GM10266 (cell line): Measurements from ENCODE around the gene CLUH.
A peak's percentile ranks its signal among the peaks of the same experiment; 100 is the strongest.
"Not testable (repeated sequence)": the region's sequence is repeated elsewhere in the genome, so short reads cannot be mapped to it uniquely, and the experiment has no call there.

Experiments used
- DNase-seq: peaks from one replicate; pipeline ENCODE4 v3.0.0; 2012; ENCODE audit errors: extremely low spot score
- TF ChIP-seq, protein P1 (sequence below): IDR thresholded peaks from 2 replicates; pipeline ENCODE4 v1.5.1; 2012; ENCODE audit warnings: mild to moderate bottlenecking, low read depth; ENCODE audit not compliant: control insufficient read depth, insufficient read depth; ENCODE audit errors: missing control alignments

The CLUH gene

DNA sequence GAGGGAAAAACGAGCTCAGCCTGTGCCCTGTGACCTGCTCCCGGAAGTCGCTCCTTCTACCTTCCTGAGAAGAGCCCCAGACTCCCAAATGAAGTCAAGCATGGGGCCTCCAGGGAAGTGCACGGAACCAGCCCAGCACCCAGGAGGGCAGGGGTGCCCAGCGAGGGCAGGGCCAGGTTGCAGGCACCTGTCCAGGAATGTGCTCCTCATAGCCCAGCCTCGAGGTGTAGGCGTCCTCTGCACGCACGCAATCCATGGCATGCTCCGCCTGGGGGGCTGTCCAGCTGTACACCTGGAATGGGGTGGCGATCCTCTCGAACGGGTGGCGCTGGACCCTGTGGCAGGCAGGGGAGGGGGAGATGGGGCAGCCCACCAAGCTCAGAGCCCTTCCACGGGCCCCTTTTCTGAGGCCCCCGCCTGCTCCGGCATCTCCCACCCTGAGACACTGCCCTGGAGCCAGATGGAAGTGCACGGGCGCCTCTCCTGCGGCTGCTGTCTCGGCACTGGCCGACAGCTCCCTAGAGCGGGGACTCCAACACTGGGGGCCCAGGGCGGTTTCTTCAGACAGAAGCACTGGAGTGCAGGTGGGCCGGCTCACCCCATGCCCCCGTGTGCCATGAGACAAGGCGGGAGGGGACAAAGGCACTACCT is 10.9 kb downstream of the CLUH start:
- DNase-seq, result peak; percentile 26

DNA sequence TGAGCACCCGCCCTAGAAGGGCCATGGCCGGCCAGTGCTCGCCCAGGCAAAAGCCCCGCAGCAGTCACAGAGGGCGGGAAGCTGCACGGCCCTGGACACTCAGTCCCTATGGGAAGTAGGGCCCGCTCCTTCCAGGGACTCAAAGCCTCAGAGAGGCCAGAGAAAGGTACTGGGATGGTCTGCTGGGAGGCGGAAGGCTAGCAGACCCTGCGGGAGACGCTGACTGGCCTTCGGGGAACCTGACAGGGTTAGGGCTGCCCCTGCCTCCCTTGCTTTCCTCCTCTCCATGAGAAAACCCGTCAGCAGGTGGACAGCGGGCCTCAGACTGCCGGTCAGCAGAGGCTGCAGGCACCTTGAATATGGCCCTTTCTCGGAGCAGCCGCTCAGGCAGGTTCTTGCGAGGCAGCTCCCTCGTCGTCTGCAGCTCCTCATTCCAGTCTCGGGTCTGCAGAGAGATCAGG is 11.5 kb downstream of the CLUH start:
- TF ChIP-seq, protein P1, sequence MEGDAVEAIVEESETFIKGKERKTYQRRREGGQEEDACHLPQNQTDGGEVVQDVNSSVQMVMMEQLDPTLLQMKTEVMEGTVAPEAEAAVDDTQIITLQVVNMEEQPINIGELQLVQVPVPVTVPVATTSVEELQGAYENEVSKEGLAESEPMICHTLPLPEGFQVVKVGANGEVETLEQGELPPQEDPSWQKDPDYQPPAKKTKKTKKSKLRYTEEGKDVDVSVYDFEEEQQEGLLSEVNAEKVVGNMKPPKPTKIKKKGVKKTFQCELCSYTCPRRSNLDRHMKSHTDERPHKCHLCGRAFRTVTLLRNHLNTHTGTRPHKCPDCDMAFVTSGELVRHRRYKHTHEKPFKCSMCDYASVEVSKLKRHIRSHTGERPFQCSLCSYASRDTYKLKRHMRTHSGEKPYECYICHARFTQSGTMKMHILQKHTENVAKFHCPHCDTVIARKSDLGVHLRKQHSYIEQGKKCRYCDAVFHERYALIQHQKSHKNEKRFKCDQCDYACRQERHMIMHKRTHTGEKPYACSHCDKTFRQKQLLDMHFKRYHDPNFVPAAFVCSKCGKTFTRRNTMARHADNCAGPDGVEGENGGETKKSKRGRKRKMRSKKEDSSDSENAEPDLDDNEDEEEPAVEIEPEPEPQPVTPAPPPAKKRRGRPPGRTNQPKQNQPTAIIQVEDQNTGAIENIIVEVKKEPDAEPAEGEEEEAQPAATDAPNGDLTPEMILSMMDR, result no peak
- DNase-seq, result peak; percentile 21

More for the DNA sequence above, 10.9 kb downstream of the CLUH start:
- TF ChIP-seq, protein P1, result no peak

DNA sequence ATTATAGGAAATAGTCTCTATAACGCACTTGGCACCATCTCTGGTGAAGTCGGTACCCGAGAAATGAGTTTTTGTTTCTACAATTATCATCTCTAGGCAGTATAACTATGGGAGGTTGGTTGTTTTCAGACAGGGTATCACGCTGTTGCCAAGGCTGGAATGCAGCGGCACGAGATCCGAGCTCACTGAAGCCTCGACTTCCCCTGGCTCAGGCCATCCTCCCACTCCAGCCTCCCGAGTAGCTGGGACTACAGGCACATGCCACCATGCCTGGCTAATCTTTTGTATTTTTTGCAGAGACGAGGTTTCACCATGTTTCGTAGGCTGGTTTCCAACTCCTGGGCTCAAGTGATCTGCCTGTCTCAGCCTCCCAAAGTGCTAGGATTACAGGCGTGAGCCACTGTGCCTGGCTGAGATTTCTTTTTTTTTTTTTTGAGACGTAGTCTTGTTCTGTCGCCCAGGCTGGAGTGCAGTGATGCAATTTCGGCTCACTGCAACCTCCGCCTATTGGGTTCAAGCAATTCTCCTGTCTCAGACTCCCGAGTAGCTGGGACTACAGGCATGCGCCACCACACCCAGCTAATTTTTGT is 12.3 kb downstream of the CLUH start:
- not testable (repeated sequence) for DNase-seq

DNA sequence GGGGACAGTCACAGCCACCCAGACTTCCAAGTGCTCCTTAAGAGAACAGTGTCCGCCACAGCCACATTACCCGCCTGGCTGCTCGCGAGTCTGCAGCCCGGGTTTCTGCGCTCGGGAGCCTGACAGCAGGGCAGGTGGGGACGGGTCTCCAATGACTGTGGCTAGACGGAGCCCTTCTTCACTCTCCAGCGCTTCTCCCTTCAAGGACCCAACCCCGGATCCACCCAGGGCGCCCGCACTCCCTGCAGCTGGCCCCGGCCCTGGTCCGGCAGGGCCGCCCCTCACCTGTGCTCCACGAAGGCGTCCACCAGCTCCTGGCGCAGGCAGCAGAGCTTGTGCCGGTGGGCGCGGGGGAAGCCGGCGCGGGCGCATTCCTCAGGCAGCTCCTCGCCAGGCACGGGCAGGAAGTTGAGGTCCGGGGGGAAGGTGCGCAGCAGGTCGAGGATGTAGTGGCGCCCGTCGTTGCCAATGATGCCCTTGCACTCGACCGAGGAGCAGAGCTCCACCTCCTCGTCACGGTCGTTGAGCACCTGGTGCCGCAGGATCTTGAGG is 13.9 kb downstream of the CLUH start:
- TF ChIP-seq, protein P1, result no peak
- DNase-seq, result peak; percentile 32

DNA sequence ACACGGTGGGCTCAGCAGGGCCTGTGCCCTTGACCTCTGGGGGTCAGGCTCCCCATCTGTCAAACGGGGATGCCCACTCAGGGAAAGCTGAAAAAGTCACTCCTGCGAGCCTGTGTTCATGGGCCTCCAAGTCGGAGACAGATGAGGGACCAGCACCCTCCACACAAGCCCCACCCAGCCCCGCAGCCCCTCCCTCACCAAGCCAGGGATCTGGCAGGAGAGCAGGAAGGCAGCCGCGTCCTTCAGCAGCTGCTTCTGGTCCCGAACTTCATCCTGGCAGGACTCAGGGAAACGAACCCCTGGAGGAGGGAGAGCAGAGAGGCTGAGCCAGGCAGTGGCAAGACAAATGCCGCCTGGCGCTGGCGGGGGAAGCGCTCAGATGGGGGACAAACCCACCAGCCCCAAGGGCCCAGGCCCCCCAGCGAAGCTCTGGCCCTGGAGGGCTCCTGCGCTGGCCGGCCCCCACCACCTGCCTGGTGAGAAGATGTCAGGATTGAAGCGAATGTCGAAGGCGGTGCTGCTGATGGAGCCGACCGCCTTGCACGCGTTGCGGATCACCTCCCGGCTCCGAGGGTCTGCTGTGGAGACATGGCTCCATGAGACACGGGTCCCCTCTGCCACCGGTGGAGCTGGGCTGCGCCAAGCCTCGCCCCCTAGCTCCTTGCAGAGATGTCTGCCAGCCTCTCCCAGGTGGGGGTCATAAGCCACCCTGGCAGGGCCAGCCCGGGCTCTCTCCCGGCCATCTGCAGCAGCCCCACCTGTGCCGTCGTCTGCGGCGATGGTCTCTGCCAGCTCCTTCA is 15.4 kb downstream of the CLUH start:
- TF ChIP-seq, protein P1, result no peak
- peak; percentile 36 for DNase-seq

DNA sequence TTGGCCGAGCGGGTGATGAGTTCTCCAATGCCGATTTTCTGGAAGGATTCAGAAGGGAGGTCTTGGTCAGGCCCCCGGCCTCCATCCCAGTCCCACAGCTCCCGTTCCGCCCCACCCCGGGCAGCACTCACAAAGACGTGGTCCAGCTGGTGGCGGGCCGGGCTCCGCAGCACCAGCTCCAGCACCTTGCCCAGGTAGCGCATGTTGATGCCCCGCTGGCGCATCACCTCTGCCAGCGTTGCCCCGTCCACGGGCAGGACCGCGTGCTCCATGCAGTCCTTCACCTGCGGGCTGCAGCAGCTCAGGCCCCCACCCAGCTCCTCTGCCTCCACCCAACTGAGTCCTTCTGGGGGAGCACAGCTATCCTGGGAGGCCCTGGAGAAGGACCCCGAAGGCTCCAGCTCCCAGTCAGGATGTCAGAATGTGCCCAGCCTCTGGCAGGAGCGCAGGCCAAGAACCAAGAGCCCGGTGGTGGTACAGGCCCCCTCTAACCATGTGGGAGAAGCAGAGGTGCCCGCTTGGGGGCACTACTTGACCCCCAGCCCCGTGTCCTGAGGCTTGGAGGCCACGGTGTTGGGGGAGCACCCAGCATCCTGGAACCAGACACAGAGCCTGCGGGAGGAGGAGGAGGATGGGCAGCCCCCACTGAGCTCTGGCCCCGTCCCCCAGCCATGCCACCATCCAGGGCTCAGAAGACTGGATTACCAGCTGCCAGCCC is 16.2 kb downstream of the CLUH start:
- DNase-seq, result peak; percentile 34
- TF ChIP-seq, protein P1, result no peak
